Ovary (tissue), 3 donors: ENCODE data around the gene GLTP.

ENCODE experiments used
- CTCF ChIP-seq, 3 donors: fragments of 450-650 bp in 2 of 3; fragments of 200-600 bp in 1 of 3; IDR thresholded peaks; one replicate each; pipeline versions ENCODE4 v1.5.1 to v1.8.0; 2016 to 2022; ENCODE audit warnings: antibody characterized with exemption in 3 of 3, mild to moderate bottlenecking in 1 of 3
- POLR2A ChIP-seq: fragments of 450-650 bp; IDR thresholded peaks from one replicate; pipeline ENCODE4 v1.6.1; 2017; ENCODE audit warnings: antibody characterized with exemption, mild to moderate bottlenecking, moderate library complexity
- donor health status: DM: no; HTN: no; CAD: no.

- TF ChIP-seq POLR2A (no peak), CTCF (IDR thresholded peaks at IDR 0.05) (no peak)
These were observed 39.9 kb downstream of the GLTP start for GRCh38 chr12:109840305-109841074.
